ENCODE results near the gene CTCFL.

CTCFL gene, protein sequence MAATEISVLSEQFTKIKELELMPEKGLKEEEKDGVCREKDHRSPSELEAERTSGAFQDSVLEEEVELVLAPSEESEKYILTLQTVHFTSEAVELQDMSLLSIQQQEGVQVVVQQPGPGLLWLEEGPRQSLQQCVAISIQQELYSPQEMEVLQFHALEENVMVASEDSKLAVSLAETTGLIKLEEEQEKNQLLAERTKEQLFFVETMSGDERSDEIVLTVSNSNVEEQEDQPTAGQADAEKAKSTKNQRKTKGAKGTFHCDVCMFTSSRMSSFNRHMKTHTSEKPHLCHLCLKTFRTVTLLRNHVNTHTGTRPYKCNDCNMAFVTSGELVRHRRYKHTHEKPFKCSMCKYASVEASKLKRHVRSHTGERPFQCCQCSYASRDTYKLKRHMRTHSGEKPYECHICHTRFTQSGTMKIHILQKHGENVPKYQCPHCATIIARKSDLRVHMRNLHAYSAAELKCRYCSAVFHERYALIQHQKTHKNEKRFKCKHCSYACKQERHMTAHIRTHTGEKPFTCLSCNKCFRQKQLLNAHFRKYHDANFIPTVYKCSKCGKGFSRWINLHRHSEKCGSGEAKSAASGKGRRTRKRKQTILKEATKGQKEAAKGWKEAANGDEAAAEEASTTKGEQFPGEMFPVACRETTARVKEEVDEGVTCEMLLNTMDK

DNA sequence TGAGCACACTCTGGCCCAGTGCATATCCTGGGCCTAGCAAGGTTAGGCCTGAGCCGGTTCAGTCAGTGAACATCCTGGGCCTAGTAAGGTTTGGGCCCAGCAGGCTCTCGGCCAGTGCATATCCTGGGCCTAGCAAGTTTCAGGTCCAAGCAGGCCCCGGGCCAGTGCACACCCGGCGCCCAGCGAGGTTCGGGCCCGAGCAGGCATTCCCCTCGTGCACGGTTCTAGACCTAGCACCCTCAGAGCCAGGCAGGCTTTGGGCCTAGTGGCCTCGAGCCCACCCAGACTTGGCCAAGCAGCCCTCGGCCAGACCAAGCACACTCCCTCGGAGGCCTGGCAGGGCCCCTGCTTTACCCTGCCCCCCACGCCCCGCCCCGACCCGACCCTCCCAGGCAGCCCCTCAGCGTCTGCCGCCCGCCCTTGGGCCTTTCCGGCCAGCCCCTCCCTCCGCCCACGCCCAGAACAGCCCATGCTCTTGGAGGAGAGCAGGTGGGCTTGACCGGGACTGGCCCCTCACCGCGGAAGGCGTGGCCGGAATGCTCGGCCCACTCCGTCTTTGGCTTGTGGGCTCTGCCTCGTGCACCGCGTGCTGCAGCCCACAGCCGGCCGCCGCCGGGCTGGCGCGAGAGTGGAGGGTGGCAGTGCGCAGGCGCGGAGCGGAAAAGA, at the start of gene CTCFL:
CTCFL (minus strand) TSS at position 630 of the 666 bp plus-strand sequence. CDS start 935 bp downstream, outside the sequence.
- in situ Hi-C loops (cut with HindIII; ENCODE audit: low sequenced_read_pairs), result loop anchor here (25.0 kb wide), 1 partner anchor 663 kb away; no protein-coding TSS in a partner anchor
- H3K4me3 ChIP-seq (ENCODE audit: low read depth, low read length), result no peak within 1 kb of the TSS
- no peak for DNase-seq (ENCODE audit: low read depth)
- TF ChIP-seq, protein P1, sequence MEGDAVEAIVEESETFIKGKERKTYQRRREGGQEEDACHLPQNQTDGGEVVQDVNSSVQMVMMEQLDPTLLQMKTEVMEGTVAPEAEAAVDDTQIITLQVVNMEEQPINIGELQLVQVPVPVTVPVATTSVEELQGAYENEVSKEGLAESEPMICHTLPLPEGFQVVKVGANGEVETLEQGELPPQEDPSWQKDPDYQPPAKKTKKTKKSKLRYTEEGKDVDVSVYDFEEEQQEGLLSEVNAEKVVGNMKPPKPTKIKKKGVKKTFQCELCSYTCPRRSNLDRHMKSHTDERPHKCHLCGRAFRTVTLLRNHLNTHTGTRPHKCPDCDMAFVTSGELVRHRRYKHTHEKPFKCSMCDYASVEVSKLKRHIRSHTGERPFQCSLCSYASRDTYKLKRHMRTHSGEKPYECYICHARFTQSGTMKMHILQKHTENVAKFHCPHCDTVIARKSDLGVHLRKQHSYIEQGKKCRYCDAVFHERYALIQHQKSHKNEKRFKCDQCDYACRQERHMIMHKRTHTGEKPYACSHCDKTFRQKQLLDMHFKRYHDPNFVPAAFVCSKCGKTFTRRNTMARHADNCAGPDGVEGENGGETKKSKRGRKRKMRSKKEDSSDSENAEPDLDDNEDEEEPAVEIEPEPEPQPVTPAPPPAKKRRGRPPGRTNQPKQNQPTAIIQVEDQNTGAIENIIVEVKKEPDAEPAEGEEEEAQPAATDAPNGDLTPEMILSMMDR (IDR thresholded peaks at IDR 0.05; ENCODE audit: low read depth, low read length, missing control alignments), result no peak

DNA sequence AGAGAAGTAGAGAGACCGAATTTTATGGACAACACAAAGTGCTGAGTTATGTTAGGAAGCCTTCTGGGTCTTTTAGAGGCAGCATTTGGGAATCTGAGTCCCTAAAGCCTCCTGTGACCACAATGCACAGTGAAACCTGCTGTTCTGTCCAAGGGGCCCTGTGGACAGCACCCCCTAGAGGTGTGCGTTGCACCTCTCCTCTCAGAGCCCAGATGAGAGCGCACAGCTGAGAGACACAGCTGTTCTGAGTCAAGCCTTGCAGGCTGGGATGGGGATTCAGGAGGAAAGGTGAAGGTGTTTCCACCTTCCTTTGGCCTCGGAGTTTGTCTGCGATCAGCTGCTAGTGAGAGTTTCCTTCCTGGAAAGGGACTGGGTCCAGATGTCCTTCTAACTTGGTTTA, 49.0 kb upstream of the CTCFL start:
- DNase-seq (ENCODE audit: low read depth), result no peak
- in situ Hi-C loops (cut with HindIII; ENCODE audit: low sequenced_read_pairs), result no loop called here
- TF ChIP-seq, protein P1 (IDR thresholded peaks at IDR 0.05; ENCODE audit: low read depth, low read length, missing control alignments), result no peak
- no peak overlapping the region for H3K4me3 ChIP-seq (ENCODE audit: low read depth, low read length)

DNA sequence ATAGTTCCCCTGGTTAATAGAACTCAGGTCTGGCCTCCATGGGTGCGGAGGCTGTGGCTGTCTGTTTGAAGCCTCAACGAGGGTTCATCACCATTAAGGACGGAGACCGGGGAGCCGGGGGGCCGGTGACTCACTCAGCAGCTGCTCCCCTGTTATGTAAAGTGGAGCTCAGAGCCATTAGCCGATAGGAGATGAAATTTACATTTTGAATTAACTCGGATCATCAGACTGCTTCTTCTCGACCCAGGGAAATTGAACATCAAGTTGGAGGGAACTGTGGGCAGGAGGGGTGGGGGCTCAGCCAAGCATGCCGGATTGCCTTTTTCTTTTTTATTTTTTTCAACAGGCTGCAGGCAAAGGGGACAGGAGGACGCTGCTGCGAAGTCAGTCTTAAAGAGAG, 48.3 kb upstream of the CTCFL start:
- TF ChIP-seq, protein P1 (IDR thresholded peaks at IDR 0.05; ENCODE audit: low read depth, low read length, missing control alignments), result no peak
- no peak for DNase-seq (ENCODE audit: low read depth)
- in situ Hi-C loops (cut with HindIII; ENCODE audit: low sequenced_read_pairs), result no loop called here
- H3K4me3 ChIP-seq (ENCODE audit: low read depth, low read length), result no peak overlapping the region

DNA sequence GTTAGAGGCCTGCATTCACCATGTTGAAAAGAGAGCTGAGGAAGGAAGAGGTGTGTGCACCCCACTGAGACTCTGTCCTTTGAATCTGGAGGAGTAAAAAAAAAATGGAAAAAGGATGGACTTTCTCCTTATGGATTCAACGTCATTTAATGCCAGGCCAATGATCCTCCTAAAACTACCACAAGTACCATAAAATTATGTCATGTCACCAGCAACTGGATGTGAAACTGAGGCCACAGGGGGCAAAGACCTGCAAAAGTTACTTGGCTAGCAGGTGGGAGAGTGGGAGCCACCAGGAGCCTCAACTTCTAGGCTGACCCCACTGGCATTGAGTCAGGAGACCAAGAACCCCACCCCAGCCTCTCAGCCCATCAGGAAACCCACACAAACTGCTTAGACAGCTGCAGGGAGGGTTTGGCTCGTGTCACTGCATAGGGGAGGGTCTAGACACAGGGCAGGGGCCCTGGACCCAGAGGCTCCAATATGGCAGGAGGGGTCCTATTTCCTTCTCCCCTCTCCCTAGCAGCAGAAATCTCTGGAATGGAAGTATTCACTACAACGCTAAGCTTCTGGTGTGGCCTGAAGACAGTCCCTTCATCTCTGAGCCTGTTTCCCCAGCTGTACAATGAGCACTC, 47.0 kb upstream of the CTCFL start:
- no peak for DNase-seq (ENCODE audit: low read depth)
- H3K4me3 ChIP-seq (ENCODE audit: low read depth, low read length), result no peak overlapping the region
- in situ Hi-C loops (cut with HindIII; ENCODE audit: low sequenced_read_pairs), result no loop called here
- TF ChIP-seq, protein P1 (IDR thresholded peaks at IDR 0.05; ENCODE audit: low read depth, low read length, missing control alignments), result no peak

DNA sequence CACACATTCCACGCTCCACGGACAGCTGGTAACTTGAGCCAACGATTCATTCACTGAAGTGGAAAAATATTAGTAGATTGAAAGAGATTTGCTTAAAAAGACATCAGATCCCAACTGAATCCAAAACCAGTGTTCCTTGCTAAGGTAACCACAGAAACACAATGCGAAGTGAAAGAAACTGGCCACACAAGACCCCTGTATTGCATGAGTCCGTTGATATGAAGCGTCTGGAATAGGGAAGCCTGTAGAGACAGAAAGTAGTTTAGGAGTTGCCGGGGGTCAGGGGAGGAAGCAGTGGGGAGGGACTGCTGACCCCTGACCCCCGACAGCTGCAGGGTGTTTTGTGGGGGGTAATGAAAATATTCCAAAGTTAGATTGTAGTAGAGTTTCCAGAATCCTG, 46.0 kb upstream of the CTCFL start:
- in situ Hi-C loops (cut with HindIII; ENCODE audit: low sequenced_read_pairs), result no loop called here
- H3K4me3 ChIP-seq (ENCODE audit: low read depth, low read length), result no peak overlapping the region
- DNase-seq (ENCODE audit: low read depth), result no peak
- TF ChIP-seq, protein P1 (IDR thresholded peaks at IDR 0.05; ENCODE audit: low read depth, low read length, missing control alignments), result no peak

Data from astrocyte of the cerebellum (primary cell).